ENCODE measurements around the gene DIDO1.

The DIDO1 gene

GRCh38 chr20:62885046-62885895, 41.0 kb downstream of the DIDO1 start:
- Histone ChIP-seq H3K4me1 (ENCODE audit: control insufficient read depth, insufficient read depth, low read length) (peaks cover 5% of the 10 kb centered on the region), H3K9ac (ENCODE audit: low read length) (no peak overlapping the region), H3K27me3 (replicated peaks; ENCODE audit: control insufficient read depth, insufficient read depth, low read length) (no peaks in the 10 kb centered on the region), H3K36me3 (ENCODE audit: control insufficient read depth, insufficient read depth, low read length, severe bottlenecking) (peaks cover 62% of the 10 kb centered on the region), H3K4me3 (ENCODE audit: low read length) (no peak overlapping the region), H3K9me3 (ENCODE audit: control insufficient read depth, low read length) (no peaks in the 10 kb centered on the region)
- DNase-seq (ENCODE audit: low read depth): no peak

GRCh38 chr20:62884556-62884955, 41.7 kb downstream of the DIDO1 start:
- Histone ChIP-seq H3K27me3 (replicated peaks; ENCODE audit: control insufficient read depth, insufficient read depth, low read length) (no peaks in the 10 kb centered on the region), H3K9ac (ENCODE audit: low read length) (no peak overlapping the region), H3K4me1 (ENCODE audit: control insufficient read depth, insufficient read depth, low read length) (peaks cover 5% of the 10 kb centered on the region), H3K9me3 (ENCODE audit: control insufficient read depth, low read length) (no peaks in the 10 kb centered on the region), H3K36me3 (ENCODE audit: control insufficient read depth, insufficient read depth, low read length, severe bottlenecking) (peaks cover 55% of the 10 kb centered on the region), H3K4me3 (ENCODE audit: low read length) (no peak overlapping the region)
- no peak for DNase-seq (ENCODE audit: low read depth)

- Histone ChIP-seq H3K9me3 (ENCODE audit: control insufficient read depth, low read length) (no peaks in the 10 kb centered on the region), H3K4me1 (ENCODE audit: control insufficient read depth, insufficient read depth, low read length) (peaks cover 5% of the 10 kb centered on the region), H3K9ac (ENCODE audit: low read length) (no peak overlapping the region), H3K27me3 (replicated peaks; ENCODE audit: control insufficient read depth, insufficient read depth, low read length) (no peaks in the 10 kb centered on the region), H3K4me3 (ENCODE audit: low read length) (no peak overlapping the region), H3K36me3 (ENCODE audit: control insufficient read depth, insufficient read depth, low read length, severe bottlenecking) (peaks cover 35% of the 10 kb centered on the region)
- no peak for DNase-seq (ENCODE audit: low read depth)
Measured at GRCh38 chr20:62882426-62882825, 43.9 kb downstream of the DIDO1 start.

GRCh38 chr20:62881662-62882395, 44.5 kb downstream of the DIDO1 start:
- Histone ChIP-seq H3K4me3 (ENCODE audit: low read length) (no peak overlapping the region), H3K9ac (ENCODE audit: low read length) (no peak overlapping the region), H3K9me3 (ENCODE audit: control insufficient read depth, low read length) (no peaks in the 10 kb centered on the region), H3K36me3 (ENCODE audit: control insufficient read depth, insufficient read depth, low read length, severe bottlenecking) (peaks cover 29% of the 10 kb centered on the region), H3K4me1 (ENCODE audit: control insufficient read depth, insufficient read depth, low read length) (peaks cover 10% of the 10 kb centered on the region), H3K27me3 (replicated peaks; ENCODE audit: control insufficient read depth, insufficient read depth, low read length) (no peaks in the 10 kb centered on the region)
- DNase-seq (ENCODE audit: low read depth): no peak

- peaks cover 12% of the 10 kb centered on the region for H3K4me1 ChIP-seq (ENCODE audit: control insufficient read depth, insufficient read depth, low read length)
- DNase-seq (ENCODE audit: low read depth): no peak
- no peak overlapping the region for H3K9ac ChIP-seq (ENCODE audit: low read length)
- H3K36me3 ChIP-seq (ENCODE audit: control insufficient read depth, insufficient read depth, low read length, severe bottlenecking): peaks cover 22% of the 10 kb centered on the region
- no peaks in the 10 kb centered on the region for H3K9me3 ChIP-seq (ENCODE audit: control insufficient read depth, low read length)
- no peak overlapping the region for H3K4me3 ChIP-seq (ENCODE audit: low read length)
- H3K27me3 ChIP-seq (replicated peaks; ENCODE audit: control insufficient read depth, insufficient read depth, low read length): no peaks in the 10 kb centered on the region
Measured at GRCh38 chr20:62880935-62881661, 45.2 kb downstream of the DIDO1 start.

GRCh38 chr20:62880147-62880934, 46.0 kb downstream of the DIDO1 start:
- H3K27me3 ChIP-seq (replicated peaks; ENCODE audit: control insufficient read depth, insufficient read depth, low read length): no peaks in the 10 kb centered on the region
- no peak overlapping the region for H3K9ac ChIP-seq (ENCODE audit: low read length)
- DNase-seq (ENCODE audit: low read depth): no peak
- H3K36me3 ChIP-seq (ENCODE audit: control insufficient read depth, insufficient read depth, low read length, severe bottlenecking): peaks cover 14% of the 10 kb centered on the region
- peaks cover 18% of the 10 kb centered on the region for H3K4me1 ChIP-seq (ENCODE audit: control insufficient read depth, insufficient read depth, low read length)
- H3K4me3 ChIP-seq (ENCODE audit: low read length): no peak overlapping the region
- no peaks in the 10 kb centered on the region for H3K9me3 ChIP-seq (ENCODE audit: control insufficient read depth, low read length)

GRCh38 chr20:62879275-62880146, 46.8 kb downstream of the DIDO1 start:
- no peak overlapping the region for H3K4me3 ChIP-seq (ENCODE audit: low read length)
- H3K9me3 ChIP-seq (ENCODE audit: control insufficient read depth, low read length): no peaks in the 10 kb centered on the region
- peaks cover 18% of the 10 kb centered on the region for H3K4me1 ChIP-seq (ENCODE audit: control insufficient read depth, insufficient read depth, low read length)
- peaks cover 14% of the 10 kb centered on the region for H3K36me3 ChIP-seq (ENCODE audit: control insufficient read depth, insufficient read depth, low read length, severe bottlenecking)
- no peaks in the 10 kb centered on the region for H3K27me3 ChIP-seq (replicated peaks; ENCODE audit: control insufficient read depth, insufficient read depth, low read length)
- H3K9ac ChIP-seq (ENCODE audit: low read length): no peak overlapping the region
- DNase-seq (ENCODE audit: low read depth): no peak

- Histone ChIP-seq H3K9ac (ENCODE audit: low read length) (no peak overlapping the region), H3K36me3 (ENCODE audit: control insufficient read depth, insufficient read depth, low read length, severe bottlenecking) (peaks cover 14% of the 10 kb centered on the region), H3K4me1 (ENCODE audit: control insufficient read depth, insufficient read depth, low read length) (peaks cover 18% of the 10 kb centered on the region), H3K27me3 (replicated peaks; ENCODE audit: control insufficient read depth, insufficient read depth, low read length) (no peaks in the 10 kb centered on the region), H3K9me3 (ENCODE audit: control insufficient read depth, low read length) (no peaks in the 10 kb centered on the region), H3K4me3 (ENCODE audit: low read length) (no peak overlapping the region)
- no peak for DNase-seq (ENCODE audit: low read depth)
Measured at GRCh38 chr20:62878244-62879038, 47.9 kb downstream of the DIDO1 start.

GRCh38 chr20:62876902-62877816, 49.1 kb downstream of the DIDO1 start:
- peaks cover 22% of the 10 kb centered on the region for H3K4me1 ChIP-seq (ENCODE audit: control insufficient read depth, insufficient read depth, low read length)
- DNase-seq (ENCODE audit: low read depth): no peak

More at GRCh38 chr20:62876902-62877816, 49.1 kb downstream of the DIDO1 start:
- H3K36me3 ChIP-seq (ENCODE audit: control insufficient read depth, insufficient read depth, low read length, severe bottlenecking): peaks cover 14% of the 10 kb centered on the region
- no peaks in the 10 kb centered on the region for H3K27me3 ChIP-seq (replicated peaks; ENCODE audit: control insufficient read depth, insufficient read depth, low read length)
- H3K9ac ChIP-seq (ENCODE audit: low read length): peak overlapping the region; percentile 79
- no peak overlapping the region for H3K4me3 ChIP-seq (ENCODE audit: low read length)
- H3K9me3 ChIP-seq (ENCODE audit: control insufficient read depth, low read length): no peaks in the 10 kb centered on the region

Data from adipocyte (in vitro differentiated cells).